DMS79 treated with DMSO at 0.1 percent for 48 hours (cell line): ENCODE data around the gene CACNA1D.
"Not testable (repeated sequence)": the region's sequence is repeated elsewhere in the genome, so short reads cannot be mapped to it uniquely, and the experiment has no call there.

ENCODE experiments used
- DNase-seq: peaks from one replicate; lab custom pipeline; 2025; lab: John Stamatoyannopoulos, UW

CACNA1D gene

GRCh38 chr3:53657651-53658050 is 163.2 kb downstream of the CACNA1D start:
- no peak for DNase-seq

- DNase-seq: no peak
Measured at GRCh38 chr3:53658613-53659193, 164.3 kb downstream of the CACNA1D start.

GRCh38 chr3:53659996-53660395 is 165.6 kb downstream of the CACNA1D start:
- no peak for DNase-seq

- DNase-seq: no peak
Measured at GRCh38 chr3:53661480-53661879, 167.1 kb downstream of the CACNA1D start.

GRCh38 chr3:53664812-53665211 is 170.4 kb downstream of the CACNA1D start:
- DNase-seq: not testable (repeated sequence)

GRCh38 chr3:53665608-53666425 is 171.4 kb downstream of the CACNA1D start:
- DNase-seq: no peak

GRCh38 chr3:53668872-53669271 is 174.5 kb downstream of the CACNA1D start:
- no peak for DNase-seq

- DNase-seq: no peak
Measured at GRCh38 chr3:53670721-53671120, 176.3 kb downstream of the CACNA1D start.

- no peak for DNase-seq
Measured at GRCh38 chr3:53671192-53671960, 177.0 kb downstream of the CACNA1D start.

- DNase-seq: no peak
Measured at GRCh38 chr3:53671961-53672299, 177.5 kb downstream of the CACNA1D start.

- no peak for DNase-seq
Measured at GRCh38 chr3:53672981-53673380, 178.6 kb downstream of the CACNA1D start.

- DNase-seq: no peak
Measured at GRCh38 chr3:53673722-53674350, 179.4 kb downstream of the CACNA1D start.

- DNase-seq: no peak
Measured at GRCh38 chr3:53674582-53674981, 180.2 kb downstream of the CACNA1D start.

- DNase-seq: no peak
Measured at GRCh38 chr3:53675022-53675697, 180.7 kb downstream of the CACNA1D start.

- DNase-seq: no peak
Measured at GRCh38 chr3:53675942-53676341, 181.5 kb downstream of the CACNA1D start.

GRCh38 chr3:53677413-53677812 is 183.0 kb downstream of the CACNA1D start:
- peak; percentile 3 for DNase-seq

- DNase-seq: peak; percentile 7
Measured at GRCh38 chr3:53680028-53680427, 185.6 kb downstream of the CACNA1D start.

- DNase-seq: no peak
Measured at GRCh38 chr3:53682807-53683206, 188.4 kb downstream of the CACNA1D start.

GRCh38 chr3:53688066-53688465 is 193.7 kb downstream of the CACNA1D start:
- no peak for DNase-seq

GRCh38 chr3:53688989-53689388 is 194.6 kb downstream of the CACNA1D start:
- DNase-seq: no peak

GRCh38 chr3:53689681-53690080 is 195.3 kb downstream of the CACNA1D start:
- no peak for DNase-seq

GRCh38 chr3:53690521-53690920 is 196.1 kb downstream of the CACNA1D start:
- no peak for DNase-seq
